Adrenal gland (tissue), 5 donors: ENCODE data around the gene LARGE2.

Source experiments
- CTCF ChIP-seq, 6 experiments: fragments of 450-650 bp in 4 of 6; fragments of 200-600 bp in 2 of 6; sonication (generic) in 1 of 6; IDR thresholded peaks; 1 replicate in 5 of 6; 2 replicates in 1 of 6; pipeline versions ENCODE4 v1.5.1 to v1.8.0; 2016 to 2021; ENCODE audit warnings: antibody characterized with exemption in 6 of 6, mild to moderate bottlenecking in 2 of 6, moderate library complexity in 1 of 6
- POLR2A ChIP-seq, 2 donors: fragments of 450-650 bp; IDR thresholded peaks; one replicate each; pipeline ENCODE4 v1.6.1; 2017; ENCODE audit warnings: antibody characterized with exemption in 2 of 2, mild to moderate bottlenecking in 2 of 2, moderate library complexity in 1 of 2
- donor health status: DM: no; HTN: no; CAD: no.

- TF ChIP-seq CTCF (IDR thresholded peaks at IDR 0.05) (no peak), POLR2A (IDR thresholded peaks at IDR 0.05) (no peak)
These were observed 8.9 kb upstream of the LARGE2 start for GRCh38 chr11:45913514-45913913.
